GM12878 (cell line): ENCODE results near the gene GRM7. TPM values are rescaled to one million over a fixed set of nuclear protein-coding genes. Genes with fewer than 3 reads are reported as not detected.

ENCODE experiments used
- ATAC-seq: fragments of 200-7000 bp; cut with Tn5 transposase; 3 replicates; pipeline ENCODE4 v1.9.1; 2020; ENCODE audit warnings: mild to moderate bottlenecking, moderate library complexity
- BruUV-seq: library from RNA; stranded (reverse); fragments of 400-500 nt; replicated peaks from 2 replicates; lab custom pipeline; 2021; lab: Mats Ljungman, UMichigan
- CTCF ChIA-PET: fragments of 300-600 bp; sonication (Branson Sonifier 250); formaldehyde crosslinking; extraction: SDS; loops from one replicate; lab custom pipeline; 2021; ENCODE audit warnings: inconsistent platforms; lab: Yijun Ruan, JAX
- POLR2A ChIA-PET: fragments of 350-600 bp; formaldehyde crosslinking; extraction: SDS; loops from one replicate; lab custom pipeline; 2021; ENCODE audit warnings: inconsistent platforms; lab: Charles Lee
- RAD21 ChIA-PET: fragments of 300-600 bp; sonication (Branson Sonifier 250); formaldehyde crosslinking; loops from one replicate; lab custom pipeline; 2023; ENCODE audit warnings: antibody characterized with exemption; ENCODE audit not compliant: unreplicated experiment; lab: Charles Lee
- SMC1A ChIA-PET: fragments of 300-600 bp; sonication (Branson Sonifier 250); formaldehyde crosslinking; loops from one replicate; lab custom pipeline; 2023; ENCODE audit not compliant: unreplicated experiment, uncharacterized antibody; lab: Charles Lee
- DNase-seq: peaks from one replicate; pipeline ENCODE4 v3.0.0-alpha.2; 2011; ENCODE audit warnings: low read depth, low spot score
- FAIRE-seq: peaks from 3 replicates; lab custom pipeline; 2011; peaks lifted over from hg19 to GRCh38; lab: Jason Lieb, UNC
- H2AFZ ChIP-seq: 2 replicates; pipeline ENCODE4 v1.6.0; 2011; ENCODE audit warnings: low read depth, low read length, control low read depth; ENCODE audit not compliant: control insufficient read depth
- H3K27ac ChIP-seq: 2 replicates; pipeline ENCODE4 v1.5.1; 2011; ENCODE audit warnings: control low read depth; ENCODE audit not compliant: control insufficient read depth, insufficient read depth
- H3K27me3 ChIP-seq, 2 experiments: replicated peaks in 1 of 2; 2 replicates each; pipeline versions ENCODE4 v1.6.0 to v1.6.1; 2011; ENCODE audit warnings: low read length in 1 of 2; ENCODE audit not compliant: control insufficient read depth in 2 of 2, insufficient read depth in 2 of 2
- H3K36me3 ChIP-seq, 2 experiments: 2 replicates each; pipeline ENCODE4 v1.5.1; 2011; ENCODE audit warnings: low read length in 1 of 2; ENCODE audit not compliant: control insufficient read depth in 2 of 2, insufficient read depth in 2 of 2
- H3K4me1 ChIP-seq: 2 replicates; pipeline ENCODE4 v1.6.1; 2011; ENCODE audit warnings: mild to moderate bottlenecking, low read length, moderate library complexity, mixed read lengths; ENCODE audit not compliant: control insufficient read depth, insufficient read depth
- H3K4me2 ChIP-seq: 2 replicates; pipeline ENCODE4 v1.6.0; 2011; ENCODE audit warnings: control low read depth; ENCODE audit not compliant: control insufficient read depth, insufficient read depth
- H3K4me3 ChIP-seq: fragments of 200-600 bp; sonication (generic); 2 replicates; pipeline ENCODE4 v1.5.1; 2016
- H3K79me2 ChIP-seq: 2 replicates; pipeline ENCODE4 v1.6.0; 2011; ENCODE audit warnings: low read length; ENCODE audit not compliant: control insufficient read depth, insufficient read depth
- H3K9ac ChIP-seq: 2 replicates; pipeline ENCODE4 v1.8.0; 2011; ENCODE audit warnings: low read length, control low read depth, mixed read lengths; ENCODE audit not compliant: control insufficient read depth, insufficient read depth
- H3K9me3 ChIP-seq: replicated peaks from 3 replicates; pipeline ENCODE4 v1.5.1; 2011; ENCODE audit warnings: mild to moderate bottlenecking, low read length; ENCODE audit not compliant: control insufficient read depth, insufficient read depth
- H4K20me1 ChIP-seq: 2 replicates; pipeline ENCODE4 v1.6.0; 2011; ENCODE audit not compliant: control insufficient read depth, insufficient read depth
- BACH1 ChIP-seq: fragments of 450-650 bp; IDR thresholded peaks from 2 replicates; pipeline ENCODE4 v1.6.1; 2017; ENCODE audit warnings: mild to moderate bottlenecking, borderline replicate concordance
- CBX3 ChIP-seq: fragments of 200-600 bp; sonication (generic); IDR thresholded peaks from 2 replicates; pipeline ENCODE4 v1.6.1; 2016; ENCODE audit warnings: low read depth, borderline replicate concordance
- CEBPB ChIP-seq, 2 experiments: fragments of 150-350 bp in 1 of 2; IDR thresholded peaks; 2 replicates each; pipeline ENCODE4 v1.6.1; 2012 to 2014; ENCODE audit warnings: low read depth in 2 of 2, low read length in 2 of 2, borderline replicate concordance in 1 of 2, inconsistent platforms in 1 of 2
- MYC ChIP-seq: IDR thresholded peaks from 2 replicates; pipeline ENCODE4 v1.6.1; 2011; ENCODE audit warnings: mild to moderate bottlenecking, low read length, moderate library complexity, inconsistent platforms; ENCODE audit not compliant: insufficient read depth, insufficient replicate concordance, insufficient read length, severe bottlenecking
- PKNOX1 ChIP-seq: fragments of 450-650 bp; IDR thresholded peaks from 2 replicates; pipeline ENCODE4 v1.6.1; 2016; ENCODE audit warnings: mild to moderate bottlenecking
- POLR2AphosphoS2 ChIP-seq: IDR thresholded peaks from 2 replicates; pipeline ENCODE4 v1.6.1; 2011; ENCODE audit warnings: low read depth, mild to moderate bottlenecking, low read length, improper control_type of control experiment, moderate library complexity
- POU2F2 ChIP-seq: IDR thresholded peaks from 3 replicates; pipeline ENCODE4 v1.6.1; 2011; ENCODE audit warnings: low read depth, mild to moderate bottlenecking, low read length, borderline replicate concordance
- RB1 ChIP-seq: fragments of 450-650 bp; formaldehyde crosslinking; IDR thresholded peaks from 2 replicates; pipeline ENCODE4 v1.6.1; 2017; ENCODE audit warnings: mild to moderate bottlenecking, borderline replicate concordance
- STAT1 ChIP-seq: fragments of 450-650 bp; conservative IDR thresholded peaks from 2 replicates; pipeline ENCODE4 v1.6.1; 2014; ENCODE audit warnings: antibody characterized with exemption, mild to moderate bottlenecking
- ZNF622 ChIP-seq: fragments of 450-650 bp; IDR thresholded peaks from 2 replicates; pipeline ENCODE4 v1.6.1; 2017; ENCODE audit warnings: mild to moderate bottlenecking, inconsistent platforms
- ZSCAN29 ChIP-seq: fragments of 450-650 bp; IDR thresholded peaks from 2 replicates; pipeline ENCODE4 v1.6.1; 2017; ENCODE audit warnings: mild to moderate bottlenecking, moderate library complexity
- WGBS: methylation state at CpG from one replicate; pipeline ENCODE4 v1.1.6; 2016; ENCODE audit warnings: low lambda C conversion rate; ENCODE audit not compliant: insufficient replicate concordance, insufficient coverage; ENCODE audit errors: missing lambda C conversion rate; 5-methylcytosine and 5-hydroxymethylcytosine counted together
- in situ Hi-C: fragments of 300-500 bp; cut with MboI; formaldehyde crosslinking; loops from 9 replicates; pipeline ENCODE4 v1.14.3; 2018; ENCODE audit warnings: mixed read lengths
- intact Hi-C: fragments of 100-400 bp; cut with micrococcal nuclease; formaldehyde crosslinking; loops from one replicate; pipeline ENCODE4 v1.14.2; 2022; ENCODE audit not compliant: unreplicated experiment
- polyA plus RNA-seq, 11 experiments: library from polyadenylated mRNA; depleted of rRNA in 4 of 11; unstranded in 6 of 11; stranded (reverse) in 5 of 11; fragments of >200 nt; fragmentation: Nextera tagmentation in 4 of 11; fragmentation: Illumina TruSeq in 1 of 11; extraction: Ambion mirVana in 4 of 11; extraction: Trizol in 1 of 11; gene quantifications; 1 replicate in 1 of 11; 2 replicates in 10 of 11; pipeline versions ENCODE4 v1.2.1 to v1.2.3, GENCODE V29; 2011 to 2016; ENCODE audit warnings: inconsistent platforms in 2 of 11, missing spikeins in 2 of 11, low read depth in 1 of 11
- total RNA-seq, 4 experiments: library from RNA; depleted of rRNA in 3 of 4; stranded (reverse); fragments of >200 nt in 3 of 4; fragmentation: Illumina TruSeq in 1 of 4; extraction: Trizol in 1 of 4; gene quantifications; 2 replicates each; pipeline versions ENCODE4 v1.2.1 to v1.2.3, GENCODE V29; 2013 to 2021
- TF ChIP-seq, protein P1 (sequence below): fragments of 450-650 bp; IDR thresholded peaks from 2 replicates; pipeline ENCODE4 v1.6.1; 2016; ENCODE audit warnings: mild to moderate bottlenecking, moderate library complexity, borderline replicate concordance

GRM7 gene
- total and polyA plus RNA-seq, 10 of the 15 experiments (the other 5 are each of a cell fraction or from before 2014, with no cell fraction given), result not detected

DNA sequence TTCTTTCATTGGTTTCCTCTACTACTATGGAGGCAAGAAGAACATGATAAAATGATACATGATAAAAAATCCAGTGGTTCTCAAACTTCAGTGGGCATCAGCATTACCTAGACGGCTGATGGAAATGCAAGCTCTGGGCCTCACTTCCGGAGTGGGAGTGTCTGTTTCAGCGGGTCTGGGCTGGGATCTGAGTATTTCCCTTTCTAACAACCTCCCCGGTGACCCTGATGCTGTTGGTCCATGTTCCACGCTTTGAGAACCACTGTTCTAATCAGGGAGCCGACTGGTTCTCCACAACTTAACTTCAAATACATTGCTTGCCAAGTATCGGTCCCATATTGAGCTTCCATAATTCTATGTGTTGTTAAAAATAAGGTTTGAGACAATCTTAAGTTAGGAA is 928.4 kb downstream of the GRM7 start:
- POLR2A ChIA-PET, result no interaction called here
- TF ChIP-seq STAT1 (no peak), ZNF622 (no peak), RB1 (no peak), ZSCAN29 (no peak), CEBPB (IDR thresholded peaks at IDR 0.05; ENCODE audit: borderline replicate concordance in 1 of 2, low read depth in 2 of 2, low read length in 2 of 2) (no peak), BACH1 (no peak), POLR2AphosphoS2 (no peak), MYC (no peak), PKNOX1 (no peak), POU2F2 (no peak), CBX3 (no peak)
- TF ChIP-seq, protein P1, sequence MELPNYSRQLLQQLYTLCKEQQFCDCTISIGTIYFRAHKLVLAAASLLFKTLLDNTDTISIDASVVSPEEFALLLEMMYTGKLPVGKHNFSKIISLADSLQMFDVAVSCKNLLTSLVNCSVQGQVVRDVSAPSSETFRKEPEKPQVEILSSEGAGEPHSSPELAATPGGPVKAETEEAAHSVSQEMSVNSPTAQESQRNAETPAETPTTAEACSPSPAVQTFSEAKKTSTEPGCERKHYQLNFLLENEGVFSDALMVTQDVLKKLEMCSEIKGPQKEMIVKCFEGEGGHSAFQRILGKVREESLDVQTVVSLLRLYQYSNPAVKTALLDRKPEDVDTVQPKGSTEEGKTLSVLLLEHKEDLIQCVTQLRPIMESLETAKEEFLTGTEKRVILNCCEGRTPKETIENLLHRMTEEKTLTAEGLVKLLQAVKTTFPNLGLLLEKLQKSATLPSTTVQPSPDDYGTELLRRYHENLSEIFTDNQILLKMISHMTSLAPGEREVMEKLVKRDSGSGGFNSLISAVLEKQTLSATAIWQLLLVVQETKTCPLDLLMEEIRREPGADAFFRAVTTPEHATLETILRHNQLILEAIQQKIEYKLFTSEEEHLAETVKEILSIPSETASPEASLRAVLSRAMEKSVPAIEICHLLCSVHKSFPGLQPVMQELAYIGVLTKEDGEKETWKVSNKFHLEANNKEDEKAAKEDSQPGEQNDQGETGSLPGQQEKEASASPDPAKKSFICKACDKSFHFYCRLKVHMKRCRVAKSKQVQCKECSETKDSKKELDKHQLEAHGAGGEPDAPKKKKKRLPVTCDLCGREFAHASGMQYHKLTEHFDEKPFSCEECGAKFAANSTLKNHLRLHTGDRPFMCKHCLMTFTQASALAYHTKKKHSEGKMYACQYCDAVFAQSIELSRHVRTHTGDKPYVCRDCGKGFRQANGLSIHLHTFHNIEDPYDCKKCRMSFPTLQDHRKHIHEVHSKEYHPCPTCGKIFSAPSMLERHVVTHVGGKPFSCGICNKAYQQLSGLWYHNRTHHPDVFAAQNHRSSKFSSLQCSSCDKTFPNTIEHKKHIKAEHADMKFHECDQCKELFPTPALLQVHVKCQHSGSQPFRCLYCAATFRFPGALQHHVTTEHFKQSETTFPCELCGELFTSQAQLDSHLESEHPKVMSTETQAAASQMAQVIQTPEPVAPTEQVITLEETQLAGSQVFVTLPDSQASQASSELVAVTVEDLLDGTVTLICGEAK, result no peak

More for the DNA sequence above, 928.4 kb downstream of the GRM7 start:
- no peaks in the 10 kb centered on the region for H3K27me3 ChIP-seq
- 31% methylated on average over 7 of the region's 7 CpGs for WGBS
- no peak overlapping the region for H3K4me2 ChIP-seq
- H3K4me3 ChIP-seq, result no peak overlapping the region
- intact Hi-C loops, result no loop called here
- H4K20me1 ChIP-seq, result no peaks in the 10 kb centered on the region
- BruUV-seq, result no TSS peak
- H3K79me2 ChIP-seq, result no peaks in the 10 kb centered on the region
- FAIRE-seq (no peak), ATAC-seq (no peak), DNase-seq (no peak)
- in situ Hi-C loops, result no loop called here
- ChIA-PET SMC1A (no interaction called here), RAD21 (no interaction called here), CTCF (no interaction called here)
- no peaks in the 10 kb centered on the region for H3K4me1 ChIP-seq
- H3K27ac ChIP-seq, result no peak overlapping the region
- no peaks in the 10 kb centered on the region for H3K36me3 ChIP-seq
- H2AFZ ChIP-seq, result no peak overlapping the region
- no peaks in the 10 kb centered on the region for H3K9me3 ChIP-seq
- H3K9ac ChIP-seq, result no peak overlapping the region
